Pons (tissue), 1 donor: ENCODE results near the gene FLII.
A peak's percentile ranks its signal among the peaks of the same experiment; 100 is the strongest.

Source experiments
- DNase-seq: peaks from one replicate; pipeline ENCODE4 v3.0.0-alpha.2; 2016; ENCODE audit warnings: low spot score

FLII gene

GRCh38 chr17:18245038-18245776, 13.3 kb downstream of the FLII start:
- no peak for DNase-seq

GRCh38 chr17:18241229-18241871, 17.2 kb downstream of the FLII start:
- DNase-seq: no peak

- no peak for DNase-seq
These were observed 18.1 kb downstream of the FLII start for GRCh38 chr17:18240449-18240848.

- no peak for DNase-seq
These were observed 20.2 kb downstream of the FLII start for GRCh38 chr17:18238299-18238698.

- DNase-seq: no peak
These were observed 21.1 kb downstream of the FLII start for GRCh38 chr17:18237461-18237860.

- no peak for DNase-seq
These were observed 22.0 kb downstream of the FLII start for GRCh38 chr17:18236494-18236893.

- DNase-seq: no peak
These were observed 22.7 kb downstream of the FLII start for GRCh38 chr17:18235743-18236256.

GRCh38 chr17:18234853-18235380, 23.6 kb downstream of the FLII start:
- DNase-seq: no peak

- no peak for DNase-seq
These were observed 24.6 kb downstream of the FLII start for GRCh38 chr17:18233803-18234518.

GRCh38 chr17:18231164-18231563, 27.4 kb downstream of the FLII start:
- DNase-seq: no peak

GRCh38 chr17:18230288-18231141, 28.0 kb downstream of the FLII start:
- peak; percentile 90 for DNase-seq

GRCh38 chr17:18229771-18230170, 28.8 kb downstream of the FLII start:
- no peak for DNase-seq

GRCh38 chr17:18229254-18229653, 29.3 kb downstream of the FLII start:
- no peak for DNase-seq

GRCh38 chr17:18228176-18228682, 30.3 kb downstream of the FLII start:
- DNase-seq: peak; percentile 55

GRCh38 chr17:18227635-18228034, 30.9 kb downstream of the FLII start:
- no peak for DNase-seq

GRCh38 chr17:18226284-18226945, 32.1 kb downstream of the FLII start:
- DNase-seq: no peak

- DNase-seq: no peak
These were observed 32.8 kb downstream of the FLII start for GRCh38 chr17:18225642-18226283.

GRCh38 chr17:18225121-18225641, 33.4 kb downstream of the FLII start, which contains the start of gene LLGL1:
LLGL1 (plus strand) TSS chr17:18225635; CDS start chr17:18225683, 48 bp downstream.
- peak; percentile 92 for DNase-seq

GRCh38 chr17:18224387-18225120, 34.0 kb downstream of the FLII start:
- no peak for DNase-seq
